Breast epithelium (tissue), 4 donors: Measurements from ENCODE around the gene DNASE1. TPM values are rescaled to one million over a fixed set of nuclear protein-coding genes. Genes with fewer than 3 reads are reported as not detected.

Source experiments
- DNase-seq, 2 donors: peaks; one replicate each; pipeline ENCODE4 v3.0.0-alpha.2; 2019; ENCODE audit warnings: low spot score in 2 of 2
- H3K27ac ChIP-seq, 2 donors: fragments of 200-600 bp; sonication (generic) in 1 of 2; one replicate each; pipeline ENCODE4 v1.5.1; 2016 to 2019; ENCODE audit warnings: mild to moderate bottlenecking in 1 of 2
- H3K27me3 ChIP-seq, 2 donors: fragments of 200-600 bp; sonication (generic) in 1 of 2; one replicate each; pipeline versions ENCODE4 v1.5.1 to v1.6.0; 2017 to 2019; ENCODE audit warnings: control low read depth in 1 of 2, mild to moderate bottlenecking in 1 of 2
- H3K36me3 ChIP-seq: fragments of 200-600 bp; one replicate; pipeline ENCODE4 v1.5.1; 2019
- H3K4me1 ChIP-seq, 2 donors: fragments of 200-600 bp; sonication (generic); one replicate each; pipeline ENCODE4 v1.5.1; 2016 to 2019; ENCODE audit warnings: control low read depth in 1 of 2
- H3K4me3 ChIP-seq, 3 donors: fragments of 200-600 bp; sonication (generic); 1 replicate in 2 of 3; 2 replicates in 1 of 3; pipeline ENCODE4 v1.5.1; 2016 to 2019; ENCODE audit warnings: mild to moderate bottlenecking in 3 of 3, moderate library complexity in 2 of 3
- H3K9me3 ChIP-seq, 2 donors: fragments of 200-600 bp; sonication (generic) in 1 of 2; one replicate each; pipeline ENCODE4 v1.5.1; 2016 to 2019; ENCODE audit warnings: control low read depth in 1 of 2
- POLR2A ChIP-seq: fragments of 450-650 bp; IDR thresholded peaks from one replicate; pipeline ENCODE4 v1.6.1; 2016; ENCODE audit warnings: antibody characterized with exemption, mild to moderate bottlenecking, moderate library complexity
- POLR2AphosphoS5 ChIP-seq, 3 donors: sonication (generic); formaldehyde crosslinking; IDR thresholded peaks; one replicate each; pipeline ENCODE4 v1.6.1; 2017; ENCODE audit warnings: antibody characterized with exemption in 3 of 3
- intact Hi-C: fragments of 100-400 bp; cut with DNase I; formaldehyde crosslinking; loops from one replicate; pipeline ENCODE4 v1.15.1; 2023; ENCODE audit warnings: low total_unique reads
- total RNA-seq, 3 donors: library from RNA; depleted of rRNA; stranded (reverse); fragments of >200 nt; gene quantifications; one replicate each; pipeline ENCODE4 v1.1.0, GENCODE V29; 2016
- TF ChIP-seq, protein P1 (sequence below), 3 donors: fragments of 450-650 bp; IDR thresholded peaks; one replicate each; pipeline ENCODE4 v1.5.1; 2016 to 2017; ENCODE audit warnings: antibody characterized with exemption in 3 of 3, mild to moderate bottlenecking in 3 of 3, moderate library complexity in 3 of 3

Gene DNASE1
- total RNA-seq, 3 donors from 2014 or later, result 15.8 to 30.0 (median 23.6) TPM

DNA sequence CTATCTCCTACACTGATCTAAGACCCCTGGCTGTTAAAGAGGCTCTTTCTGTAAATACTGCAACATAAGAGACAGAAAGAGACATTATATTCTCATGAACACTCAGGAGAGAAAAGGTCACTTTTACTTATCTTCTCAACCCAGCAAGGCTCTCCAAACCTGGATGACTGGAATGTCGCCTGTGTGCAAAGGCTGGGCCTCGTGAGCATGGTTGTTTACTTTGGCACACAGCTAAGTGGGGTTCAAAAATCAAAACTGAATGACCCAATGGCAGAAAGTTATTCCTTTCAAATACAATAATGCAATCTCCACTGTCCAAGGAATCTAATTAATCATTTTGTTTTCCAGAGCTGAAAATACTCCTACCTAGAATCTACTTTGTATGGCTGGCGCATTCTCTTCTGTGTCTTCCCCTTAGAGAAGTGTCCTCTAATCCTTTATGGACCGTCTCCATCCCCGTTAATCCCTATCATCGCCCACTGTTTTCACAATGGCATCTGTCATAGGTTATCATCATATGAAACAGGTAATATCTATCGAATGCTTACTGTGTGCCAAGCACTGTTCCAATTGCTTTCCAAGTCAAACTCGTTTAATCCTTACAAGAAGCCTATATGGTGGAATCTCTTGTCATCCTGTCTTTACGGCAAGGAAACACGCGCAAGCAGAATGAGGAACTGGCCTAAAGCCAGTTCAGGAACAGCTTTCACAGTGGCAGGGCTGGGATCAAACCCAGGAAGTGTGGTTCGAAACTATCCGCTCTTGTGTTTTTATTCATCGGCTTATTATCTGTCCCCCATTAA is 44.4 kb upstream of the DNASE1 start:
- intact Hi-C loops, result no loop called here
- Histone ChIP-seq H3K36me3 (no peaks in the 10 kb centered on the region), H3K4me1 (peaks cover 0 to 6% of the 10 kb centered on the region in 2 donors), H3K27me3 (no peaks in the 10 kb centered on the region), H3K9me3 (no peaks in the 10 kb centered on the region), H3K27ac (no peak overlapping the region), H3K4me3 (peak overlapping the region in 2 of 3 donors; percentile 74 to 99)
- DNase-seq, result no peak
- TF ChIP-seq, protein P1, sequence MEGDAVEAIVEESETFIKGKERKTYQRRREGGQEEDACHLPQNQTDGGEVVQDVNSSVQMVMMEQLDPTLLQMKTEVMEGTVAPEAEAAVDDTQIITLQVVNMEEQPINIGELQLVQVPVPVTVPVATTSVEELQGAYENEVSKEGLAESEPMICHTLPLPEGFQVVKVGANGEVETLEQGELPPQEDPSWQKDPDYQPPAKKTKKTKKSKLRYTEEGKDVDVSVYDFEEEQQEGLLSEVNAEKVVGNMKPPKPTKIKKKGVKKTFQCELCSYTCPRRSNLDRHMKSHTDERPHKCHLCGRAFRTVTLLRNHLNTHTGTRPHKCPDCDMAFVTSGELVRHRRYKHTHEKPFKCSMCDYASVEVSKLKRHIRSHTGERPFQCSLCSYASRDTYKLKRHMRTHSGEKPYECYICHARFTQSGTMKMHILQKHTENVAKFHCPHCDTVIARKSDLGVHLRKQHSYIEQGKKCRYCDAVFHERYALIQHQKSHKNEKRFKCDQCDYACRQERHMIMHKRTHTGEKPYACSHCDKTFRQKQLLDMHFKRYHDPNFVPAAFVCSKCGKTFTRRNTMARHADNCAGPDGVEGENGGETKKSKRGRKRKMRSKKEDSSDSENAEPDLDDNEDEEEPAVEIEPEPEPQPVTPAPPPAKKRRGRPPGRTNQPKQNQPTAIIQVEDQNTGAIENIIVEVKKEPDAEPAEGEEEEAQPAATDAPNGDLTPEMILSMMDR (IDR thresholded peaks at IDR 0.05), result no peak
- no peak for TF ChIP-seq POLR2AphosphoS5 (IDR thresholded peaks at IDR 0.05)
- no peak for TF ChIP-seq POLR2A

DNA sequence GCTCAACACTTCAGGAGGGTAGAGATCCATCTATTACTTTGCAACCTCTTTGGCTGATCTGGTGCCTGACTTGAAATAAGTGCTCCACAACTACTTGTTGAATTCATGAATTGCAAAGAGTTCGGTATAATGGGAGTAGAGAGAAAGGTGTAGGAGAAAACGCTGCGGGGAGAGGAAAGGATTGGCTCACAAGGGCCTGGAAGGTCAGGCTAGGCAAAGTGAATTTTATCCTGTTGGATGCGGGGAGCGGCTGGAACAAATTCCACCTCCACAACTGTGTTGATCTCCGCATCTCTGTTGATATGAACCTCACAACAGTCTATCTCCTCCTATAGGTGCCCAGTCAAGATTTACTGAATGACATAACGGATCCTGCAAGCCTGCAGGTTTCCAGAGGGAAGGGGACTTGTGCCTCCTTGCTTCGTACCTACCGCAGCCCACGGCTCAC is 43.8 kb upstream of the DNASE1 start:
- Histone ChIP-seq H3K27ac (peak overlapping the region; percentile 68 to 87), H3K27me3 (no peaks in the 10 kb centered on the region), H3K36me3 (no peaks in the 10 kb centered on the region), H3K4me1 (peaks cover 0 to 6% of the 10 kb centered on the region in 2 donors), H3K4me3 (peak overlapping the region; percentile 74 to 99 (median 95)), H3K9me3 (no peaks in the 10 kb centered on the region)
- no peak for DNase-seq
- no peak for TF ChIP-seq POLR2A
- TF ChIP-seq, protein P1 (IDR thresholded peaks at IDR 0.05), result no peak
- TF ChIP-seq POLR2AphosphoS5 (IDR thresholded peaks at IDR 0.05), result no peak
- intact Hi-C loops, result no loop called here

DNA sequence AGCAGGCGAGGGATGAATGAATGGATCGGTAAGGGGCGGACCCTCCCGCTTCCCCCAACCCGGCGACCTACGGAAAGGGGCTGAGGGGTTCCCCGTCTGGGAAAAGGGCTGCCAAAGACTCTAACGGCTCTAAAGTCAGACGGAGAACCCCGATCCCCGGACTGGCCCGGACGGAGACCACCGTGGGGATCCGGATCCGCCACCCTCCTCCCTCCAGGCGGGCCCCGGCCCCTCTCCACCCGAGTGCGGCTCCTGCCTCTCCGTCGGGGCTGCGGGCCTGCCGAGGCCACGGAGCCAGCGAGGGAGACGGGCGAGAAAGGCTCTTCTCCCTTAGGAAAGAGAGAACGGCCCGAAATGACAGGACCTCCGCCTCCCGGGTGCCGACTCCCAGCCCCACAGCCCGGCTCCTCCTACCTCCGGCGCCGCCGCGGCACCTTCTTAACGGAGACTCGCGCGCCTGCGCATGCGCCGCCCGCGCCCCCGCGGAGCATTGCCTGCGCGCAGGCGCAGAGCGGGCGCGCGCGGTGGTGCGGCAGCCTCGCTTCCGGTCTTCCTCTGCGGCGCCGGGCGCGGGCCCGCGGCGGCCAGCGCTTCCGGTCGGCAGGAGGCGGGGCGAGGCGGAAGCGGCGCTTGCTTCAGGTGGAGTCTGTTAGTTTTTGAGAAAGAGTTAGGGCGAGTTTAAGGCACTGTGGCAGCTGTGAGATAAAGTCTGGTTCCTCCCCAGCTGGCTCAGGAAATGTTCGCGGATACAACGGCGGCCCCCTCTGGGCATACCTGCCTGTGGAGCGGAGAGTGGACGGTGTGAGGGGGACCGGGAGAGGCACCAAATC is 43.1 kb upstream of the DNASE1 start, which contains the start of gene SLX4:
TSS of gene SLX4 (minus strand) at position 461 of the 830 bp plus-strand sequence. CDS start 2,642 bp downstream, outside the sequence.
- Histone ChIP-seq H3K36me3 (no peaks in the 10 kb centered on the region), H3K27me3 (no peaks in the 10 kb centered on the region), H3K9me3 (no peaks in the 10 kb centered on the region), H3K4me3 (peak within 1 kb of the TSS; percentile 74 to 99 (median 95)), H3K4me1 (peaks cover 0 to 6% of the 10 kb centered on the region in 2 donors), H3K27ac (peak within 1 kb of the TSS; percentile 76 to 90)
- TF ChIP-seq POLR2A, result no peak
- TF ChIP-seq, protein P1 (IDR thresholded peaks at IDR 0.05), result no peak
- no peak for TF ChIP-seq POLR2AphosphoS5 (IDR thresholded peaks at IDR 0.05)
- peak; percentile 82 to 86 for DNase-seq
- intact Hi-C loops, result no loop called here

DNA sequence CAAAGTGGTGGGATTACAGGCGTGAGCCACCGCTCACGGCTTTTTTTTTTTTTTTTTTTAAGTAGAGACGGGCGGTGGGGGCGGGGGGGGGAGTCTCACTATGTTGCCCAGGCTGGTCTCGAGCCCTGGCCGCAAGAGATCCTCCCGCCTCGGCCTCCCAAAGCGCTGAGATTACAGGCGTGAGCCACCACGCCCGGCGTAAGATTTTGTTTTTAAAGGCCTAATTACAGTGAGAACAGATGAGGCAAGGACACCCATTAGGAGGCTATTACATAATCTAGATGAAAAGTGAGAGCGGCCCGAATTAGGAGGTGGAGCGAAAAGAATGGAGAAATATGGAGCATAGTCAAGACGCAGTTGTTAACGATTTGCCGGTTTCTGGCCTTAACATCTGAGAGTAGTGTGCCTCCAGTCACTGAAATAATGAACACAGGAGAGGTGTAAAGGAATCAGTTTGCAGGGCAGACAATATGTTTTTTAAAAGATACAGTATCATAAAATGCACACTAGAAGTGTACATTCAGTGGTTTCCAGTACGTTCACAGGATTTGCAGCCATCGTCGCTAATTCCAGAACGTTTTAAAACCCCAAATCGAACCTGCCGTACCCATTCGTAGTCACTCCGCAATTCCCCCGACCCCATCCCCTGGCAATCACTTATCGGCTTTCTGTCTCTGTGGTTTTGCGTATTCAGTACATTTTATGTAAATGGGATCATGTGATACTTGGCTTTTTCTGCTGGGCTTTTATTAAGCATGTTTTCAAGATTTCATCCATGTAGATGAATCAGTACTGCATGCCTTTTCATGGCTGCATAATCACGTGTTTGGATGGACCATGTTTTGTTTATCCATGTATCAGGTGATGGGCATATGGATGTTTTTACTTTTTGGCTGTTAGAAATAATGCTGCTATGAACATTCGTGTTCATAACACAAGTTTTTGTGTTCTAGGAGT is 41.7 kb upstream of the DNASE1 start:
- no peaks in the 10 kb centered on the region for H3K9me3 ChIP-seq
- H3K4me3 ChIP-seq, result peak overlapping the region; percentile 74 to 99 (median 95)
- TF ChIP-seq, protein P1 (IDR thresholded peaks at IDR 0.05), result no peak
- TF ChIP-seq POLR2A, result no peak
- no peak for TF ChIP-seq POLR2AphosphoS5 (IDR thresholded peaks at IDR 0.05)
- no peaks in the 10 kb centered on the region for H3K27me3 ChIP-seq
- no peaks in the 10 kb centered on the region for H3K36me3 ChIP-seq
- peaks cover 0 to 6% of the 10 kb centered on the region in 2 donors for H3K4me1 ChIP-seq
- no peak for DNase-seq
- no peak overlapping the region for H3K27ac ChIP-seq
- intact Hi-C loops, result no loop called here
